ENCODE results near the gene PDPN. TPM values are rescaled to one million over a fixed set of nuclear protein-coding genes. Genes with fewer than 3 reads are reported as not detected.

The PDPN gene
- total and polyA plus RNA-seq, 2 donors from 2014 or later, result 4.6 to 7.4 TPM

DNA sequence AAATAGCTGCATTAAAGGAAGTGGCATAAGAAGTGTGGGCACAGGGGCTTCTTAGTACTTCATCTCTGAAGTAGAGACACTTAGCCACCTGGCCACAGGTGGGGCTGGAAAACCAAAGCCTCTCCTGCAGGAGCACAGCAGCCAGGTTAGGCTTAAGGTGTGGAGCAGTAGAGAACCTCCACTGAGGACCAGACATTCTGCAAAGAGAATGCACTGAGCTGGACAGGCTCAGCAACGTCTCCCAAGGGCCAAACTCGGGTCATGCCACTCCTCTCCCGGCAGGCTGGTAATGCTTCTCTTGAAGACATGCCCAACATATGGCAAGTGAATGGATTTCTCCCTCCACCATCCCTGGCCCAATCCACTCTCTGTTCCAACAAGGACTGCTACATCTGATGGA, 36.8 kb upstream of the PDPN start:
- TF ChIP-seq, protein P1, sequence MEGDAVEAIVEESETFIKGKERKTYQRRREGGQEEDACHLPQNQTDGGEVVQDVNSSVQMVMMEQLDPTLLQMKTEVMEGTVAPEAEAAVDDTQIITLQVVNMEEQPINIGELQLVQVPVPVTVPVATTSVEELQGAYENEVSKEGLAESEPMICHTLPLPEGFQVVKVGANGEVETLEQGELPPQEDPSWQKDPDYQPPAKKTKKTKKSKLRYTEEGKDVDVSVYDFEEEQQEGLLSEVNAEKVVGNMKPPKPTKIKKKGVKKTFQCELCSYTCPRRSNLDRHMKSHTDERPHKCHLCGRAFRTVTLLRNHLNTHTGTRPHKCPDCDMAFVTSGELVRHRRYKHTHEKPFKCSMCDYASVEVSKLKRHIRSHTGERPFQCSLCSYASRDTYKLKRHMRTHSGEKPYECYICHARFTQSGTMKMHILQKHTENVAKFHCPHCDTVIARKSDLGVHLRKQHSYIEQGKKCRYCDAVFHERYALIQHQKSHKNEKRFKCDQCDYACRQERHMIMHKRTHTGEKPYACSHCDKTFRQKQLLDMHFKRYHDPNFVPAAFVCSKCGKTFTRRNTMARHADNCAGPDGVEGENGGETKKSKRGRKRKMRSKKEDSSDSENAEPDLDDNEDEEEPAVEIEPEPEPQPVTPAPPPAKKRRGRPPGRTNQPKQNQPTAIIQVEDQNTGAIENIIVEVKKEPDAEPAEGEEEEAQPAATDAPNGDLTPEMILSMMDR (IDR thresholded peaks at IDR 0.05; ENCODE audit: borderline replicate concordance, extremely low read depth, insufficient read depth), result no peak
- H3K9ac ChIP-seq (ENCODE audit: low read length in 3 of 3), result no peak overlapping the region
- H3K9me3 ChIP-seq (ENCODE audit: control insufficient read depth in 2 of 3, insufficient read depth in 1 of 3, low read length in 3 of 3), result no peaks in the 10 kb centered on the region
- FAIRE-seq (no peak), DNase-seq (no peak)
- no peak overlapping the region for H3K27ac ChIP-seq (ENCODE audit: low read depth in 2 of 2, low read length in 2 of 2)
- intact Hi-C loops (cut with DNase I), result no loop called here
- no peaks in the 10 kb centered on the region for H3K27me3 ChIP-seq (ENCODE audit: control insufficient read depth, insufficient read depth, low read length)
- H3K4me3 ChIP-seq (ENCODE audit: low read length in 3 of 3), result no peak overlapping the region
- H3K36me3 ChIP-seq (ENCODE audit: control insufficient read depth in 2 of 3, insufficient read depth in 3 of 3, low read length in 3 of 3), result no peaks in the 10 kb centered on the region
- no peaks in the 10 kb centered on the region for H3K4me1 ChIP-seq (ENCODE audit: control insufficient read depth in 2 of 3, insufficient read depth in 2 of 3, low read depth in 1 of 3, low read length in 3 of 3)

DNA sequence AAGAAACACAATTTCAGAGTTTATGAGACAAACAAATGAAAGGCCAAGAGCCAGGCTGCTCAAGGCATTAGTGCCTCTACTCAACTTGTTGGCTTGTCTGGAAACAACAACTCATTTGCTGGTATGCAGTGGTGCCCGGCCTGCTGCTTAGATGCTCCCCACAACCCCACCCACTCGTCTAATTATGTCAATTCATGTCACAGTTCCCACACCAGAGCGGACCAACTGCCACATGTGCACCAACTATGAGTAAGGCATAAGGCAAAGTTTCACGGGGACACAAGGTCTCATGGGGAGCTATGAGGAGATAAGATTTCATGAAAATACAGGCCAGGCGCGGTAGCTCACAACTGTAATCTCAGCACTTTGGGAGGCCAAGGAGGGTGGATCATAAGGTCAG, 35.4 kb upstream of the PDPN start:
- no peaks in the 10 kb centered on the region for H3K27me3 ChIP-seq (ENCODE audit: control insufficient read depth, insufficient read depth, low read length)
- intact Hi-C loops (cut with DNase I), result no loop called here
- H3K27ac ChIP-seq (ENCODE audit: low read depth in 2 of 2, low read length in 2 of 2), result no peak overlapping the region
- no peak overlapping the region for H3K9ac ChIP-seq (ENCODE audit: low read length in 3 of 3)
- TF ChIP-seq, protein P1 (IDR thresholded peaks at IDR 0.05; ENCODE audit: borderline replicate concordance, extremely low read depth, insufficient read depth), result no peak
- no peak for FAIRE-seq
- H3K4me1 ChIP-seq (ENCODE audit: control insufficient read depth in 2 of 3, insufficient read depth in 2 of 3, low read depth in 1 of 3, low read length in 3 of 3), result no peaks in the 10 kb centered on the region
- H3K9me3 ChIP-seq (ENCODE audit: control insufficient read depth in 2 of 3, insufficient read depth in 1 of 3, low read length in 3 of 3), result no peaks in the 10 kb centered on the region
- H3K4me3 ChIP-seq (ENCODE audit: low read length in 3 of 3), result no peak overlapping the region
- no peak for DNase-seq
- H3K36me3 ChIP-seq (ENCODE audit: control insufficient read depth in 2 of 3, insufficient read depth in 3 of 3, low read length in 3 of 3), result no peaks in the 10 kb centered on the region

- TF ChIP-seq, protein P1 (IDR thresholded peaks at IDR 0.05; ENCODE audit: borderline replicate concordance, extremely low read depth, insufficient read depth), result no peak
- Histone ChIP-seq H3K27me3 (ENCODE audit: control insufficient read depth, insufficient read depth, low read length) (no peaks in the 10 kb centered on the region), H3K4me3 (ENCODE audit: low read length in 3 of 3) (no peak overlapping the region), H3K4me1 (ENCODE audit: control insufficient read depth in 2 of 3, insufficient read depth in 2 of 3, low read depth in 1 of 3, low read length in 3 of 3) (no peaks in the 10 kb centered on the region), H3K27ac (ENCODE audit: low read depth in 2 of 2, low read length in 2 of 2) (no peak overlapping the region), H3K9ac (ENCODE audit: low read length in 3 of 3) (no peak overlapping the region), H3K36me3 (ENCODE audit: control insufficient read depth in 2 of 3, insufficient read depth in 3 of 3, low read length in 3 of 3) (no peaks in the 10 kb centered on the region), H3K9me3 (ENCODE audit: control insufficient read depth in 2 of 3, insufficient read depth in 1 of 3, low read length in 3 of 3) (no peaks in the 10 kb centered on the region)
- no peak for FAIRE-seq
- DNase-seq, result no peak
- intact Hi-C loops (cut with DNase I), result no loop called here
Measured at GRCh38 chr1:13549021-13549420, 34.6 kb upstream of the PDPN start.

GRCh38 chr1:13549521-13549920, 34.1 kb upstream of the PDPN start:
- FAIRE-seq, result no peak
- Histone ChIP-seq H3K9ac (ENCODE audit: low read length in 3 of 3) (no peak overlapping the region), H3K4me3 (ENCODE audit: low read length in 3 of 3) (no peak overlapping the region), H3K27me3 (ENCODE audit: control insufficient read depth, insufficient read depth, low read length) (no peaks in the 10 kb centered on the region), H3K36me3 (ENCODE audit: control insufficient read depth in 2 of 3, insufficient read depth in 3 of 3, low read length in 3 of 3) (no peaks in the 10 kb centered on the region), H3K9me3 (ENCODE audit: control insufficient read depth in 2 of 3, insufficient read depth in 1 of 3, low read length in 3 of 3) (no peaks in the 10 kb centered on the region), H3K27ac (ENCODE audit: low read depth in 2 of 2, low read length in 2 of 2) (no peak overlapping the region), H3K4me1 (ENCODE audit: control insufficient read depth in 2 of 3, insufficient read depth in 2 of 3, low read depth in 1 of 3, low read length in 3 of 3) (no peaks in the 10 kb centered on the region)
- TF ChIP-seq, protein P1 (IDR thresholded peaks at IDR 0.05; ENCODE audit: borderline replicate concordance, extremely low read depth, insufficient read depth), result no peak
- intact Hi-C loops (cut with DNase I), result no loop called here
- no peak for DNase-seq

All from kidney (tissue), 14 donors.